Measurements from ENCODE around the gene UPK3A. TPM values are rescaled to one million over a fixed set of nuclear protein-coding genes. Genes with fewer than 3 reads are reported as not detected.
"Not testable (repeated sequence)": the region's sequence is repeated elsewhere in the genome, so short reads cannot be mapped to it uniquely, and the experiment has no call there.

The UPK3A gene
- total and polyA plus RNA-seq, 2 of the 13 experiments (the other 11 are each of a cell fraction or from before 2014, with no cell fraction given) = 10.5 to 13.8 TPM

DNA sequence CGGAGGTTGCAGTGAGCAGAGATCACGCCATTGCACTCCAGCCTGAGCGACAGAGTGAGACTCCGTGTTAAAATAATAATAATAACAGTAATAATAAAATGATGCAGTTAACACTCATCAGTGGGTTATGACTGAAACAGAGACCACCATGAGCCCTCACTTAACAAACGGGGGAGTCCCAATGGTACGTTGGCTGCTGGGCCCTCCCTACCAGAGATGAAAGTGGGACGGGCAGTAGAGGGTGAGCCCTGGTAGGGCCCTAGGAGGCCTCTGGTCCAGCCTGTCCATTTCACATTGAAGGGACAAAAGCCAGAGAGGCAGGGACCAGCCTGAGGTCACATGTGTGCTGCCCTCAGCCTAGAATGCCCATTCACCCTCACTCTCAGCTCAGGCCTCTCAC lies 30.4 kb upstream of the UPK3A start:
- ATAC-seq = no peak
- POLR2A ChIA-PET = no interaction called here
- no TSS peak for BruUV-seq (replicated peaks)
- Histone ChIP-seq H3K4me3 (replicated peaks in 1 of 3; ENCODE audit: insufficient read depth in 1 of 3, low read depth in 2 of 3, low read length in 3 of 3) (no peak overlapping the region), H2AFZ (ENCODE audit: low read length) (no peak overlapping the region), H4K20me1 (ENCODE audit: insufficient read depth, low read length) (no peaks in the 10 kb centered on the region), H3K9me3 (ENCODE audit: low read length) (no peaks in the 10 kb centered on the region), H3K9ac (ENCODE audit: insufficient read depth, low read depth, low read length) (no peak overlapping the region), H3K27ac (ENCODE audit: extremely low read length, insufficient read depth, low read length) (no peak overlapping the region), H3K36me3 (replicated peaks in 1 of 2; ENCODE audit: control insufficient read depth in 1 of 2, insufficient read depth in 2 of 2, low read length in 2 of 2) (no peaks in the 10 kb centered on the region), H3K79me2 (ENCODE audit: insufficient read depth, low read length) (no peaks in the 10 kb centered on the region), H3K4me1 (ENCODE audit: insufficient read depth, low read length) (peaks cover 18% of the 10 kb centered on the region), H3K4me2 (ENCODE audit: low read depth, low read length) (peak overlapping the region; percentile 6; the same call in 1 of the 2 replicates), H3K27me3 (ENCODE audit: control insufficient read depth in 1 of 2, insufficient read depth in 2 of 2, low read length in 2 of 2) (no peaks in the 10 kb centered on the region)
- CTCF ChIA-PET (ENCODE audit: low intra/inter-chr PET ratio, low total read pairs) = no interaction called here
- no peak for FAIRE-seq
- WGBS (ENCODE audit: low lambda C conversion rate) = 72% methylated on average over 7 of the region's 7 CpGs
- in situ Hi-C loops (cut with HindIII; ENCODE audit: extremely low pct_ligation_motif_present, low pct_unique_long_range_greater_than_20kb) (no loop called here), intact Hi-C loops (cut with micrococcal nuclease; ENCODE audit: unreplicated experiment) (no loop called here)
- no peak for TF ChIP-seq ZFP82 (CRISPR knock-in tag; IDR thresholded peaks at IDR 0.05; ENCODE audit: borderline replicate concordance)
- DNase-seq (ENCODE audit: low spot score) = no peak

DNA sequence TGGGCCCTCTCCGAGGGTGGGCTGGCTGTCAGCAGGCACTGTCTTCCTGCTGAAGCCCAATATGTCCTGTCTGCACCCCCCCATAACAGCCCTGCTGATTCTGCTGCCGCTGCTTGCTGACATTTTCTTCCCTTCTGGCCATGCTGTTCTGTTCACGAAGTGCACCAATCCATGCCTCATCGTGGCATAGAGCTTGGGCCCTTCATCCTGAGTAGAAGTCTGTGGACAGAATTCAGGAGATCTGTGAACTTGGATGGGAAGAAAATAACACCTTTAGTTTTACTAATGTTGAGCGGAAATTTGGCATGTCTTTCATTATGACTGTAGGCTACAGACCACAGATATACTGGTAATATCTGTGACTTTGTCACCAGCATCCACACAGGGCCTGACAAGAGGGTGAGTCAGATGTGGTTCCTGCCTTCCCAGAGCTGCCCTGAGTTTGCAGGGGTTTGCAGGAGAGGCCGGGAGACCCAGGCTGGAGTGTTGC lies 29.9 kb upstream of the UPK3A start:
- no peak; the same call in 2 of the 3 replicates for ATAC-seq
- BruUV-seq (replicated peaks) = no TSS peak
- Histone ChIP-seq H3K79me2 (ENCODE audit: insufficient read depth, low read length) (no peaks in the 10 kb centered on the region), H3K4me1 (ENCODE audit: insufficient read depth, low read length) (peaks cover 14% of the 10 kb centered on the region), H3K9me3 (ENCODE audit: low read length) (no peaks in the 10 kb centered on the region), H3K9ac (ENCODE audit: insufficient read depth, low read depth, low read length) (no peak overlapping the region), H3K36me3 (replicated peaks in 1 of 2; ENCODE audit: control insufficient read depth in 1 of 2, insufficient read depth in 2 of 2, low read length in 2 of 2) (no peaks in the 10 kb centered on the region), H3K4me2 (ENCODE audit: low read depth, low read length) (peak overlapping the region; percentile 6; the same call in 1 of the 2 replicates), H2AFZ (ENCODE audit: low read length) (peak overlapping the region; percentile 32), H3K27me3 (ENCODE audit: control insufficient read depth in 1 of 2, insufficient read depth in 2 of 2, low read length in 2 of 2) (no peaks in the 10 kb centered on the region; a peak in 1 of 5 replicates), H3K4me3 (replicated peaks in 1 of 3; ENCODE audit: insufficient read depth in 1 of 3, low read depth in 2 of 3, low read length in 3 of 3) (no peak overlapping the region), H3K27ac (ENCODE audit: extremely low read length, insufficient read depth, low read length) (no peak overlapping the region), H4K20me1 (ENCODE audit: insufficient read depth, low read length) (no peaks in the 10 kb centered on the region)
- TF ChIP-seq, protein P1, sequence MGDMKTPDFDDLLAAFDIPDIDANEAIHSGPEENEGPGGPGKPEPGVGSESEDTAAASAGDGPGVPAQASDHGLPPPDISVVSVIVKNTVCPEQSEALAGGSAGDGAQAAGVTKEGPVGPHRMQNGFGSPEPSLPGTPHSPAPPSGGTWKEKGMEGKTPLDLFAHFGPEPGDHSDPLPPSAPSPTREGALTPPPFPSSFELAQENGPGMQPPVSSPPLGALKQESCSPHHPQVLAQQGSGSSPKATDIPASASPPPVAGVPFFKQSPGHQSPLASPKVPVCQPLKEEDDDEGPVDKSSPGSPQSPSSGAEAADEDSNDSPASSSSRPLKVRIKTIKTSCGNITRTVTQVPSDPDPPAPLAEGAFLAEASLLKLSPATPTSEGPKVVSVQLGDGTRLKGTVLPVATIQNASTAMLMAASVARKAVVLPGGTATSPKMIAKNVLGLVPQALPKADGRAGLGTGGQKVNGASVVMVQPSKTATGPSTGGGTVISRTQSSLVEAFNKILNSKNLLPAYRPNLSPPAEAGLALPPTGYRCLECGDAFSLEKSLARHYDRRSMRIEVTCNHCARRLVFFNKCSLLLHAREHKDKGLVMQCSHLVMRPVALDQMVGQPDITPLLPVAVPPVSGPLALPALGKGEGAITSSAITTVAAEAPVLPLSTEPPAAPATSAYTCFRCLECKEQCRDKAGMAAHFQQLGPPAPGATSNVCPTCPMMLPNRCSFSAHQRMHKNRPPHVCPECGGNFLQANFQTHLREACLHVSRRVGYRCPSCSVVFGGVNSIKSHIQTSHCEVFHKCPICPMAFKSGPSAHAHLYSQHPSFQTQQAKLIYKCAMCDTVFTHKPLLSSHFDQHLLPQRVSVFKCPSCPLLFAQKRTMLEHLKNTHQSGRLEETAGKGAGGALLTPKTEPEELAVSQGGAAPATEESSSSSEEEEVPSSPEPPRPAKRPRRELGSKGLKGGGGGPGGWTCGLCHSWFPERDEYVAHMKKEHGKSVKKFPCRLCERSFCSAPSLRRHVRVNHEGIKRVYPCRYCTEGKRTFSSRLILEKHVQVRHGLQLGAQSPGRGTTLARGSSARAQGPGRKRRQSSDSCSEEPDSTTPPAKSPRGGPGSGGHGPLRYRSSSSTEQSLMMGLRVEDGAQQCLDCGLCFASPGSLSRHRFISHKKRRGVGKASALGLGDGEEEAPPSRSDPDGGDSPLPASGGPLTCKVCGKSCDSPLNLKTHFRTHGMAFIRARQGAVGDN (CRISPR knock-in tag; IDR thresholded peaks at IDR 0.05) = peak; percentile 22; the same call in 1 of the 2 replicates
- no peak for TF ChIP-seq RXRA (CRISPR knock-in tag; IDR thresholded peaks at IDR 0.05)
- no peak for FAIRE-seq
- 20% methylated on average over 6 of the region's 6 CpGs for WGBS (ENCODE audit: low lambda C conversion rate)
- in situ Hi-C loops (cut with HindIII; ENCODE audit: extremely low pct_ligation_motif_present, low pct_unique_long_range_greater_than_20kb) (no loop called here), intact Hi-C loops (cut with micrococcal nuclease; ENCODE audit: unreplicated experiment) (no loop called here)
- ChIA-PET CTCF (ENCODE audit: low intra/inter-chr PET ratio, low total read pairs) (no interaction called here), POLR2A (interaction anchor here (2.2 kb wide), 1 partner anchor 9 kb away, joined by 9 read pairs; no protein-coding TSS in a partner anchor)
- DNase-seq (ENCODE audit: low spot score) = no peak

DNA sequence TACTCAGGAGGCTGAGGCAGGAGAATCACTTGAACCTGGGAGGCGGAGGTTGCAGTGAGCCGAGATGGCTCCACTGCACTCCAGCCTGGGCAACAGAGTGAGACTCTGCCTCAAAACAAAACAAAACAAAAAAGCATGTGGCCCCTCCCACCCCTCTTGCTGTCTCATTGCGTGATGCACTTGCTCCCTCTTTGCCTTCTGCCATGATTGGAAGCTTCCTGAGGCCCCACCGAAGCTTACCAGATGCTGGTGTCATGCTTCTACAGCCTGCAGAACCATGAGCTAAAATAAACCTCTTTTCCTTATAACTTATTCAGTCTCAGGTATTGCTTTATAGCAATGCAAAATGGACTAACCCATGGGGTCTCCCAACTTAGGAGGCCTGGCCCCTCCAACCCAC lies 26.8 kb upstream of the UPK3A start:
- H2AFZ ChIP-seq (ENCODE audit: low read length); H3K79me2 ChIP-seq (ENCODE audit: insufficient read depth, low read length); FAIRE-seq; H4K20me1 ChIP-seq (ENCODE audit: insufficient read depth, low read length); BruUV-seq (replicated peaks); H3K27ac ChIP-seq (ENCODE audit: extremely low read length, insufficient read depth, low read length); H3K4me3 ChIP-seq (replicated peaks in 1 of 3; ENCODE audit: insufficient read depth in 1 of 3, low read depth in 2 of 3, low read length in 3 of 3); DNase-seq (ENCODE audit: low spot score); intact Hi-C loops (cut with micrococcal nuclease; ENCODE audit: unreplicated experiment); CTCF ChIA-PET (ENCODE audit: low intra/inter-chr PET ratio, low total read pairs); H3K9ac ChIP-seq (ENCODE audit: insufficient read depth, low read depth, low read length); H3K36me3 ChIP-seq (replicated peaks in 1 of 2; ENCODE audit: control insufficient read depth in 1 of 2, insufficient read depth in 2 of 2, low read length in 2 of 2); H3K4me2 ChIP-seq (ENCODE audit: low read depth, low read length); in situ Hi-C loops (cut with HindIII; ENCODE audit: extremely low pct_ligation_motif_present, low pct_unique_long_range_greater_than_20kb); ATAC-seq; H3K9me3 ChIP-seq (ENCODE audit: low read length): not testable (repeated sequence)
- POLR2A ChIA-PET = interaction anchor here (1.0 kb wide), 1 partner anchor 11 kb away, joined by 3 read pairs; no protein-coding TSS in a partner anchor
- 77% methylated on average over 4 of the region's 4 CpGs for WGBS (ENCODE audit: low lambda C conversion rate)
- Histone ChIP-seq H3K27me3 (ENCODE audit: control insufficient read depth in 1 of 2, insufficient read depth in 2 of 2, low read length in 2 of 2) (peaks cover 7 to 18% of the 10 kb centered on the region in 2 experiments; a peak in 4 of 5 replicates), H3K4me1 (ENCODE audit: insufficient read depth, low read length) (peaks cover 35% of the 10 kb centered on the region)
